Lower leg skin (tissue), 3 donors: ENCODE measurements around the gene DNAJA2.

Experiments
- CTCF ChIP-seq, 3 donors: fragments of 450-650 bp; IDR thresholded peaks; one replicate each; pipeline ENCODE4 v1.5.1; 2016; ENCODE audit warnings: antibody characterized with exemption in 3 of 3, mild to moderate bottlenecking in 3 of 3, moderate library complexity in 2 of 3
- POLR2A ChIP-seq, 2 donors: fragments of 450-650 bp; IDR thresholded peaks; one replicate each; pipeline ENCODE4 v1.6.1; 2016 to 2017; ENCODE audit warnings: antibody characterized with exemption in 2 of 2, mild to moderate bottlenecking in 1 of 2, moderate library complexity in 1 of 2

- TF ChIP-seq CTCF (IDR thresholded peaks at IDR 0.05) = no peak
- no peak for TF ChIP-seq POLR2A (IDR thresholded peaks at IDR 0.05)
Measured at GRCh38 chr16:46924402-46924801, 49.1 kb downstream of the DNAJA2 start.
